Ascending aorta (tissue), 2 donors: ENCODE data around the gene RNU1-2. TPM values are rescaled to one million over a fixed set of nuclear protein-coding genes. Genes with fewer than 3 reads are reported as not detected.
"Not testable (repeated sequence)": the region's sequence is repeated elsewhere in the genome, so short reads cannot be mapped to it uniquely, and the experiment has no call there.

Experiments
- DNase-seq, 2 donors: peaks; one replicate each; pipeline ENCODE4 v3.0.0-alpha.2; 2019; ENCODE audit warnings: low spot score in 2 of 2
- H3K27ac ChIP-seq, 2 donors: fragments of 200-600 bp; sonication (generic); one replicate each; pipeline ENCODE4 v1.5.1; 2016 to 2017; ENCODE audit warnings: mild to moderate bottlenecking in 1 of 2
- H3K27me3 ChIP-seq: fragments of 200-600 bp; sonication (generic); one replicate; pipeline ENCODE4 v1.5.1; 2017
- H3K36me3 ChIP-seq, 2 donors: fragments of 200-600 bp; sonication (generic); one replicate each; pipeline ENCODE4 v1.5.1; 2016
- H3K4me1 ChIP-seq, 2 donors: fragments of 200-600 bp; sonication (generic); one replicate each; pipeline ENCODE4 v1.5.1; 2016 to 2017; ENCODE audit warnings: mild to moderate bottlenecking in 1 of 2
- H3K4me3 ChIP-seq, 2 donors: fragments of 200-600 bp; sonication (generic); one replicate each; pipeline ENCODE4 v1.5.1; 2016 to 2017; ENCODE audit warnings: mild to moderate bottlenecking in 1 of 2
- H3K9me3 ChIP-seq, 2 donors: fragments of 200-600 bp; sonication (generic); one replicate each; pipeline ENCODE4 v1.5.1; 2016
- CTCF ChIP-seq, 3 experiments: fragments of 200-600 bp in 2 of 3; fragments of 450-650 bp in 1 of 3; sonication (generic) in 2 of 3; IDR thresholded peaks; one replicate each; pipeline ENCODE4 v1.5.1; 2016 to 2019; ENCODE audit warnings: antibody characterized with exemption in 3 of 3, mild to moderate bottlenecking in 1 of 3, moderate library complexity in 1 of 3
- intact Hi-C: fragments of 100-400 bp; cut with DNase I; formaldehyde crosslinking; loops from one replicate; pipeline ENCODE4 v1.15.1; 2023
- total RNA-seq: library from RNA; depleted of rRNA; stranded (reverse); fragments of >200 nt; gene quantifications from one replicate; pipeline ENCODE4 v1.1.0, GENCODE V29; 2016

RNU1-2 gene
- total RNA-seq, 1 donor from 2014 or later, result under 0.01 TPM

DNA sequence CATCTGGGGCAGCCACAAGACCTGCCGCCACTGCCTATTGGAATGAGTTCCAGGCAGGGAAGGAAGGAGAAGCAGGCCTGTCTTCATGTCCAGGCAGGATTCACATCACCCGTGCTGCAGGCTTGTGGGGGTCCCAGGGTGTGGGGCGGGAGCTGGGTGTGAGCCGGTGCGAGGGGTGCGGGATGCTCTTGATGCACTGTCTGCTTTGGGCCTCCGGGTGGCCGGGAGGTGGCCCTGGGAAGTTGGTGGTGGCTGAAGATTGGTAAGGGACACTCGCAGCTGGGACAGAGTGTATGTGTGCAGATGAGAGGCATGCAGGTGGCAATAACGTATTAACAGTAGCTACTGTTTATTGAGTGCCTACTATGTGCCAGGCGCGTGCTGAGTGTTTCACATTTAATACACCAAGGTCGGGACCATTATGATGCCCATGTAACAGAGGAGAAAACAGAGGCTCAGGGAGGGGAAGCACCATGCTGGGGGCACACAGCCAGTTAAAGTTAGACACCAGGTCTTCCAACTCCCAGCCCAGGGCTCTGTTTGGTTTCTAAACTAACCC, 29.2 kb downstream of the RNU1-2 start:
- Histone ChIP-seq H3K27me3 (no peaks in the 10 kb centered on the region), H3K27ac (no peak overlapping the region), H3K9me3 (no peaks in the 10 kb centered on the region), H3K4me3 (no peak overlapping the region), H3K36me3 (peaks cover 0 to under 1% of the 10 kb centered on the region in 2 donors), H3K4me1 (no peaks in the 10 kb centered on the region)
- no peak for TF ChIP-seq CTCF (IDR thresholded peaks at IDR 0.05)
- intact Hi-C loops, result no loop called here
- no peak for DNase-seq

- H3K27me3 ChIP-seq, result no peaks in the 10 kb centered on the region
- no peak overlapping the region for H3K27ac ChIP-seq
- H3K4me3 ChIP-seq, result no peak overlapping the region
- no peaks in the 10 kb centered on the region for H3K9me3 ChIP-seq
- no peak for DNase-seq
- intact Hi-C loops, result no loop called here
- H3K4me1 ChIP-seq, result no peaks in the 10 kb centered on the region
- TF ChIP-seq CTCF (IDR thresholded peaks at IDR 0.05), result no peak
- peaks cover 8% of the 10 kb centered on the region in 2 donors for H3K36me3 ChIP-seq
Observed at GRCh38 chr1:16925635-16926490, 30.1 kb downstream of the RNU1-2 start.

- no peak overlapping the region for H3K27ac ChIP-seq
- intact Hi-C loops, result no loop called here
- DNase-seq, result no peak
- TF ChIP-seq CTCF (IDR thresholded peaks at IDR 0.05), result no peak
- no peaks in the 10 kb centered on the region for H3K9me3 ChIP-seq
- H3K36me3 ChIP-seq, result peaks cover 11 to 14% of the 10 kb centered on the region in 2 donors
- no peaks in the 10 kb centered on the region for H3K27me3 ChIP-seq
- no peaks in the 10 kb centered on the region for H3K4me1 ChIP-seq
- no peak overlapping the region for H3K4me3 ChIP-seq
Observed at GRCh38 chr1:16926491-16927073, 30.8 kb downstream of the RNU1-2 start.

DNA sequence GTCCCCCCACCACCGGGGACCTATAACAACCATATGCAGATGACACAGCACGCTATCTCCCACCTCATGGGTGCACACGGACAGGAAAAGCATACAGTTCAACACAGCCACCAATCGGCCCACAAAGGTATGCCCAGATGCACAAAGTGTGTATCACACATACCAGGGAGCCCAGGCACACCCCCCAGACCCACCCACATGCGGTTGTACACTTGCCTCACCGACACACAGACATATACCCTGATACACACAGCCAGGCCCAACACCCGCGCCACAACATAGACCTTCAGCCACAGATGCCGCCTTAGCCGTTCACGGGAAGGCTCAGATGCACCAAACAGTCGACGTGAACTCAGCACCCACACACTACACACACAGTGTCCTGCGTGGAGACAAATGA, 31.5 kb downstream of the RNU1-2 start:
- intact Hi-C loops, result no loop called here
- Histone ChIP-seq H3K4me3 (no peak overlapping the region), H3K36me3 (peaks cover 11 to 21% of the 10 kb centered on the region in 2 donors), H3K9me3 (no peaks in the 10 kb centered on the region), H3K27ac (no peak overlapping the region), H3K27me3 (no peaks in the 10 kb centered on the region), H3K4me1 (no peaks in the 10 kb centered on the region)
- TF ChIP-seq CTCF (IDR thresholded peaks at IDR 0.05), result no peak
- no peak for DNase-seq

- Histone ChIP-seq H3K9me3 (no peaks in the 10 kb centered on the region), H3K36me3 (peaks cover 11 to 23% of the 10 kb centered on the region in 2 donors), H3K27me3 (no peaks in the 10 kb centered on the region), H3K4me1 (no peaks in the 10 kb centered on the region), H3K27ac (no peak overlapping the region), H3K4me3 (no peak overlapping the region)
- intact Hi-C loops, result no loop called here
- DNase-seq, result no peak
- TF ChIP-seq CTCF (IDR thresholded peaks at IDR 0.05), result no peak
Observed at GRCh38 chr1:16927711-16928485, 32.1 kb downstream of the RNU1-2 start.

DNA sequence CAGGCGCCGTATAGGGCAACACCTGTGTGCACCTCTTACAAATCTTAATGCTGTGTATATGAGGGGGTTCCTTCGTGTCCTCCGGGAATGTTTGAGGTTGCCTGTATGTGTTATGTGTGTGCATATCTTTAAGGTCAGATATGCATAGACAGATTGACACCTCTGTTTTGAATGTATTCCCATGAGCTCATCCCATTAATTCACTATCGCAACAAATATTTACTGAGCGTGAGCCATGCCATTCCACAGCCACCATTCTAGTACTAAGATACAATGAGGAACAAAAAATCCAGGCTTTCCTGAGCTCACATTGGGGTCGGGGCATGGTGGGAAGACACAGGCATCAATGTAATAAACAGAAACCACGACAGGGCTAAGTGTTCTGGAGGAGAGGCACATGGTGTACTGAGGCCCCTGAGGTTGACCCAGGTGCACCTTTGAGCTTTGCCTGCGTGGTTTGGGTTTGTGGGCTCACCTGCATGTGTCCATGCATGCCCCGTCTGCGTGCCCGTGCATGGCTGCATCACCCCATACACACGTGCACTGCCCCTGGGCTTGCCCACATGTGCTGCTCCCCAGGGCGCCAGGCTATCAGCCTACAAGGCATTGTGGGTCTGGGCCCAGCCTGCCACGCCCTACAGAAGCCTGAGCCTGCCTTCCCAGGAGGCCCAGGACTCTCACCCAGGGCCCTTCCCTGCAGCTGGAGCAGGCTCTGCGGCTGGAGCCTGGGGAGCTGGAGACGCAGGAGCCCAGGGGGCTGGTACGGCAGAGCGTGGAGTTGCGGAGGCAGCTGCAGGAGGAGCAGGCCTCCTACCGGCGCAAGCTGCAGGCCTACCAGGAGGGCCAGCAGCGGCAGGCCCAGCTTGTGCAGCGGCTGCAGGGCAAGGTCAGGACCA, 33.6 kb downstream of the RNU1-2 start:
- H3K27ac ChIP-seq, H3K4me3 ChIP-seq, intact Hi-C loops, H3K9me3 ChIP-seq, H3K4me1 ChIP-seq, H3K27me3 ChIP-seq, DNase-seq: not testable (repeated sequence)
- peaks cover 16 to 23% of the 10 kb centered on the region in 2 donors for H3K36me3 ChIP-seq

DNA sequence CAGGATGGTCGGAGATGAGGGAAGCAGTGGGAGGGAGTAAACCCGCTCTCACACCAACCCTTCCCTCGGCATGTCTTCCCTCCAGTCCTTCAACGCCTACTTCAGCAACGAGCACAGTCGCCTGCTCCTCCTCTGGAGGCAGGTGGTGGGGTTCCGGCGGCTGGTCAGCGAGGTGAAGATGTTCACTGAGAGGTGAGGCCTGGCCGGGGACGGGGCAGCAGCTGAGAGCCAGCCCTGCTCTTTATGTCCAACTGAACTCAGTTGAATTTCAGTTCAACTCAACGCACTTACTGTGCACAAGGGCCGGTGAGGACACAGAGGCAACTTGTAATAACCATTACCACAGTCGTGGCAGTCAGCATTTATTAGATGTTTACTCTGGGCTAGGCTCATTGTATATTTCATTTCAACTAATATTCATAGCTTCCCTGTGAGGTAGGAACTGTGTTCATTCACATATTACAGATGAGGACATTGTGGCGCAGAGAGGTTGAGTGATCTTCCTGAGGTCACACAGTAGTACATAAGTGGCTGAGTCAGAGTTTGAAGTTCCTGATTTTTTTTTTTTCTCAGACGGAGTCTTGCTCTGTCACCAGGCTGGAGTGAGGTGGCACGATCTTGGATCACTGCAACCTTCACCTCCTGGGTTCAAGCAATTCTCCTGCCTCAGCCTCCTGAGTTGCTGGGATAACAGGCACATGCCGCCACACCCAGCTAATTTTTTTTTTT, 35.6 kb downstream of the RNU1-2 start:
- H3K27me3 ChIP-seq, intact Hi-C loops, H3K4me1 ChIP-seq, H3K4me3 ChIP-seq, H3K27ac ChIP-seq, DNase-seq, H3K9me3 ChIP-seq: not testable (repeated sequence)
- peaks cover 16 to 28% of the 10 kb centered on the region in 2 donors for H3K36me3 ChIP-seq
